HG02981 (cell line): ENCODE measurements around the gene JAG1.

ENCODE experiments used
- ATAC-seq: cut with Tn5 transposase; IDR thresholded peaks from one replicate; pipeline ENCODE4 v1.9.1; 2021; ENCODE audit warnings: mild to moderate bottlenecking, moderate library complexity; ENCODE audit not compliant: unreplicated experiment

Gene JAG1

DNA sequence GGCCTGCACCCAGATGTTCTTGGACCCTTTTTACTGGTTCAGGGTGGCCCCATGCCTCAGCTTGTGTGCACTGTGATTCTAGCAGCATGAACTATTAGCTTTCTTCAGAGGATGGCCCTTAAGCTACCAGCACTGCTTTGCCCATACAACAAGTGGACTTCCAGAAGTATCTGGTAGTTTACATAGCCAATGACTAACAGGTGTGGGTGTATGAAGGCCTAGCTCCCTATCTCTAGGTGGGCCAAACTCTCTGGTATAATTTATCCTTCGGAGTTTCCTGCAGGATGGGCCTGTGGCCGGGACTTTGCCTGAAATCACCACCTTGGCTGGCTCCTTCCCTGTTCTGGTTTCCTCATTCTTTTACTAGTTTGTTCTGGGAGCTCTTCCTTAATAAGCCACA is 26.1 kb upstream of the JAG1 start:
- no peak for ATAC-seq

DNA sequence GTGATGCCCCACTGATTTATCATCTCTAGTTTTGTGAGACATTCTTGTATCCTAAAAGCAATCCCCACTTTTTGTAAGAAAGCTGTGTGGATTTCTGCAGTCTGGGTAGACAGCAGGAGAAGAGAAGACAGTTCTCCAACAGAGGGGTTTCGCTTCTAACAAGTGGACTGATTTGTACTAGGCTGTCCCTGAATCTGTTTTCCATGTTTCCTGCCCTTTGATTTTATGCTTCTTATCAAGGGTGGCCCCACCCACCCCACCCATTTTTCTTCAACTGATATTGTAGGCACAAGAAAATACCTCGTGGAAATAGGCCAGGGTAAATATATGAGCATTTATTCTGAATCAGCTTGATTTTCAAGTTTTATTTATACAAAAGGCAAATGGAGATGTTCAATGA is 25.7 kb upstream of the JAG1 start:
- ATAC-seq: no peak

DNA sequence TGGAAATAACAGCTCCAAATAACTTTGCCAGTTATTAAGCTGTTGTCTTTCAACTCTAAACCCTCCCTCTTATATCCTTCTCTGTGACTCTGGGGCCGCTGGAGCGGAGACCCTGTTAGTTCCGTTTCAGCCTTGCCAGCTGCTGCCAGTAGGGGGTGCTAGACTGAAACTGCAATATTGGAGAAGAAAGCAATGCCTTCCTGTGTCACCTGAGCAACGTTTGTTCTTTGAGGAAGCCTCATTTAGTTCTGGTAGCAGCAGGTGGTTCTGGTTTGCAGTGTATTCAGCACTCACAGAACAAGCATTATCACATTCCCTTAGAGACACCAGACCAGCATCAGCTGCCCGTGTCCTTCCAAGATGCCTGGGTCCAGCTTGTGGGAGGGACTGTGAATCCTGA is 22.9 kb upstream of the JAG1 start:
- no peak for ATAC-seq

DNA sequence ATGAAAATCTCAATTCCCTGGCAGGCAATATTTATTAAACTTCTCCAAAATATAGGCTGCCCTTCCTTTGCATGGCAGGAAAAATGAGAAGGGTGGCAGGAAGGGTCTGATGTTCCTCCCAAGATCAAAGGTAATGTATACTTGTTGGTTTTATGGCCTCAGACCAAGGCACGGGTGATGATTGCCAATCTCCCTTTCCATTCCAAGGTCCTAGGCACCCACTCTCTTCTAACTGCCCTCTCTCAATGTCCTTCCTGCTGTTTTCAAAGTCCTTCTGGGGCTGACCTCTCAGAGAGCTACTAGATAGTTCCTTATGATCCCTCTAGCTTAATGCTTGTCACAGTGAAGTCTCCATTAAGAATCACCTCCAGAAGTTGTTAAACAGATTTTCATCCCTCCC is 15.6 kb upstream of the JAG1 start:
- no peak for ATAC-seq

DNA sequence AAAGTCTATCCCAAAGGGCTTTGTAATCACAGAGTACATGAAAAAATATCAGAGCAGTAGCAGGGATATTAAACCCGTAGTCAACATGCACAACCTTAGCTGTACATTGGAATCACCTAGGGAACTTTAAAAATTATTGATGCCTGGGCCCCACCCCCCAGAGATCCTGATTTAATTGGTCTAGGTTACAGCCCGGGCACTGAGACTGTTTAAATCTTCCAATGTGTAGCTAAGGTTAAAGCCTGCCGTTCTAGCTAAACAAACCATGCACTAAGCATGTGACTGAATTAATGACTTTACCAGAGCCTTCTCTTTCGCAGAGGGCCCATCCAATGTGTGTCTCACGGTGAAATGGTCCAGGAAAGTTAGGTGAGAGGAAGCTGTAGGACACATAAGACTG is 14.1 kb upstream of the JAG1 start:
- no peak for ATAC-seq

DNA sequence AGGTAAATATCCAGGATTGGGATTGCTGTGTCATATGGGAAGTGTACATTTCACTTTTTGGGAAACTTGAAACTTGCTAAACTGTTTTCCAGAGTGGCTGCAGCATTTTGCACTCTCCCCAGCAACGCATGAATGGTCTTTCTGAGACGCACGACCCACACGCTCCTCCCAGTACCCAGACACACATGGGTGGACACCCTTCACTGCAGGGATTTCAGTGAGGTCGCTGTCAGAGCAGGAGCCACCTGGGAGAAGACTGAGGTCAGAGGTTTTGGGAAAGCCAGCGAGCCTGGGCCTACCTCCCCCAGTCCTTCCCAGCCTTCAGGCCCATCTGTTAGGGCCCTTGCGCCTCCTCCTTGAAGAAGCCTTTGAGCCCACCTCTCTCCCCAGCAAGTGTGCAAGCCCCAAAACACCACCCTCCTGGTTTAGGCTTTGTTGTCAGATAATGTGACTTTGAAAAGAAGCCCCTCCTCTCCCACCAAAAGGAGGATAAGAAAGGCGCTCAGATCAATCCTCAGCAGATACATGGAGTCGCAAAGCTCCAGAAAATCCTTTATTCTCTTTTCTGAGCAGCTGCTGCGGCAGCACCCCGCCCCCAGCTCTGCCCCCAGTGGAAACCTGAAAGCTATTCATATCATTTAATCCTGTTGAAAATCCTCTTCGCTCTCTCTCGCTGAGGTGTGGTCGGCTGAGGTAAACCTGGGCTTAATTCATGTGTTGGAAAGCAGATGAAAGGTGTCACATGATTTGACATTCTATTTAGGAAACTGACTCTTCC is 12.7 kb upstream of the JAG1 start:
- no peak for ATAC-seq

DNA sequence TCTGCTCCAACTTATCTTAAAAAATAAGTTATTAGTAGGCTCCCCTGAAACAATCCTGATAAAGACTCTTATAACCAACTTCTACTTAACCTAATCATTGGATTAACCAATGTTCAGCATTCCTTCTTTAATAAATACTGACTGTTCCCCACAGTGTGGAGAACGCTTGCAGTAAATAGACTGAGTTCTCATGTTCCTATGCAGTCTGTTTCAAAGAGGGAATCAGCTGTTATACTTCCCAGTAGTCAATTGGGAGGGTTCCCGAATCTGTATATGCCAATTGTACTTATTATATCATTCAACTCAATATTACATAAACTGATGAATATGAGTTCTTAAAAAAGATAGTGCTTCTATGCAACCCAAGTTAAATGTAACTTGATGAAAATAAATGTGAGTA is 9.7 kb upstream of the JAG1 start:
- no peak for ATAC-seq

DNA sequence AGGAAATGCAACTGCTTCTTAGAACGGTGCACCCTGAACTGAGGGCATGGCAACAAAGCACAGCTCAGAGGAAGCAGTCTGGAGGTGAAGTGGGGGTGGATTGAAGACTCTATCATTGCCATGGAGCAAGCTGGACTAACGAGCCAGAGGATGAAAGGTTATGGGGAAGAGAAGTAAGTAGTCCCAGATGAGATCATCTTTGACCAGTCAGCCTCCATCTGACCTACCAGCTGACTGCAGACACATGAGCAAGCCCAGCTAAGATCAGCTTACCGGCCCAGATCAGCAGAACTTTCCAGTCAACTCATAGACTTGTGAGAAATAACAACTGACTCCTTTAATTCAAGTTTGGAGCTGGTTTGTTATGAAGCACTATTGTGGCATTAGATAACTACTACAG is 9.1 kb upstream of the JAG1 start:
- ATAC-seq: no peak

DNA sequence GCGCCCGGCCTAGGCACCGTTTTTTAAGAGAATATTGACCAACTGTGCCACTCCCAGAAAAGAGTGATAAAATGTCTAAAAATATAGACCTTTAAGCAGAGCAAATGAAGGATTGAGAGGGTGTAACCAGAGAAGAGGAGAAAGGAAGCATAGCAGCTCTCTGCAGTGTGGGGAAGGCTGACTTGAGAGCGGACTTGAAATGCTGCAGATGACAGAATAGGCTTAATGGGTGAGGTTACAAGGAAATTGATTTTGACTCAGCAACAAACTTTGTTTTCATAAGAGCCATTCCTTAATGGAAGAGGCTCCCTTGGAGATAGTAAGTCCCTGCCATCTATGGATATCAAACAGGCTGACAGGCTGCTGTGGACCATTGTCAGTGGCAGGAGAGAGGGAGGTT is 7.7 kb upstream of the JAG1 start:
- no peak for ATAC-seq

DNA sequence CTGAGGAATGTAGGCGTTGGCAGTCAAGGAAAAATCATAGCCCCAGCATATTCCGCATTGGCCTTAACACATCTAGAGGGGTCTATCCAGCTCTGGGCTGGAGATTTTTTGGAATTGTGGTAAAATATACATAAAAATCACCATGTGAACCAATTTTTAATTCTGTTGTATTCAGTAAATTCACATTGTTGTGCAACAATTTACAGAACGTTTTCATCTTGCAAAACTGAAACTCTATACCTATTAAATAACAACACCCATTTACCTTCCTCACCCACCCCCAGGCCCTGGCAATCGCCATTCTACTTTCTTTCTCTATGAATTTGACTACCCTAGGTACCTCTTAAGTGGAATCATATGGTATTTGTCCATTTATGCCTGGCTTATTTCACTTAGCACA is 6.8 kb upstream of the JAG1 start:
- no peak for ATAC-seq

DNA sequence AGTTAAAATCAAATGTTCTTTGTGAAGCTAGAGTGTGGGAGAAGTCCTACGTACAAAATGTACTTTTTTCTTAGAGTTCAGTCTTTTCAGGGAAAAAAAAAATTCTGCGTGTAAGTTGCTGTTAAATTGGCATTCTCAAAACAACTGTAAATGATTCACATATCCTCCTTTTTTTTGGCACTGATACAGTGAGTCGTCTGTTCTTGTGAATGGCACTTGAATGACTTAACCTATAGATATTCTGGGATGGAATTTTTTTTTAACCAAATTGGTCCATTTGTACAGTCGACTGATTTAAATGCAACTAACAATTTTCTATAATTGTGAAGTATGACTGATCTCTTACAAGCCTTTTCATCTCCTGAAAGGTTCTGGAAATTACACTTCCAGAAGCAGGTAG is 5.5 kb upstream of the JAG1 start:
- ATAC-seq: no peak

DNA sequence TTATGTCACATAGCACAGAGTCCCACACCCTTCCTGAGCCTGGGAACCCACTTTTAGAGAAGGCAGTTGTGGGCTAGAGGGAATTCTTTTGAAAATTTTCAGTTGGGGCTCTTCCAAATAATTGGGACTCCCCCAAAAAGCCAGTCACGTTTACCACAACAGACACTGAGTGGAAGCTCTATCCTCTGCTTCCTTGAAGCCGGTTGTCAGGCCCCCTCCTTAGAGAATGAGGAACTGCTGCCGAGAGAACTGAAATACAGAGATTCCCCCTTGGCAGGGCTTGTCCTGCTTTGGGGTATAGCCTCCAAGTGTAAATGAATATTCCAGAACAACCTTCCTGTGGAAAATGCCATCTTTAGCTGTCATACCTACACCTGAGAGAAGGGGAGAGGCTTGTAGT is 2.7 kb upstream of the JAG1 start:
- ATAC-seq: no peak

DNA sequence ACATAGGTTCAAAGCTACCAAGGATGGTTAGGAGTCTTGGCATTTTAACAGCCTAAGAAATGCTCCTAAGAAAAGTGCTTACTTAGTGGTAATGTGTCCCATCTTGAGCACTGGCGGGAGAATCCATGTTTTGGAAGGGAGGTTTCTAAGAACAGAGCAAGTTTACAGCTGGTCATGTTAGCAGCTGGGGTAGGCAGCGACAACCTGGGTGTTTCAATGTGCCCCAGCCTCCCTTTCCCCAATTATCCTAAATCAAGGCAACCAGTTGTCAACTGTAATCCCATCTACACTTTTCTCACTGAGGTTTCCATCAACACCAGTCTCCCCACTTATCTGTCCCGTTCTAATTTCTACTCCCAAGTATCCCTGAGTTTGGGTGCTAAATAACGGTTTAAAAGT is 1.6 kb upstream of the JAG1 start:
- no peak for ATAC-seq

DNA sequence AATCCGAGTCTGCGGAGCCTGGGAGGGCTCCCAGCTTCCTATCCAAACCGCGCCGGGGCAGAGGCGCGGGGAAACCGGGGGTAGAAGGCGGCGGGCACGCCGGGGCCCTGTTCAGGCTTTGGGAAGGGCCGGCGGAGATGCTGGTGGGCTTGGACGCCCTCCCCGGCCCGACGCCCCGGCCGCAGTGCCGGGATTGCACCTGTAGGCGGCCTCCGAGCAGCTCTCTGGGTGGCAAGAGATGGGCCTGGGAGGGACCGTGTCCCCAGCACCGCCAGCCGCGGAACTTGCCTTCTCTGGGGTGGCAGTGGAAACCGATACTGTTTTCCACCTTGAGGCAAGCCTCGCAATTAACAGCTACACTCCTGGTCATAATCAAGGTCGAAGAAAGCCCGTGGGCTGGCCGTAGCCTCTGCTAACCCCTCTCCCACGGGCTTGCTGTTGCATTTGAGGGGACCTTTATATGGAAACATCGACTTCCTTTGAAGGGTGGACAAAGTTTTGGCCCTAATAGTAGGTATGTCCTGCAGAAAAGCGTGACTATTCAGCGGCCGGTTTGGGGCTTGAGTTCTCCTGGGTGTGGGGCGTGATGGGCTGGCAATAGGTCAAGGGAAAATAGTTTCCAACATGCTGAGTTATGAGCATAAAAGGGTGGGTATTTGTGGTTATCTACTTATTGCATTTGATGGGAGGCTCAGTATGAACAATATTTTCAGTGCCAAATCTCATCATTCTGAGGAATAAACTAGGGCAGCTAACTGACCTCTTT is 1.1 kb upstream of the JAG1 start:
- ATAC-seq: peak; percentile 42

DNA sequence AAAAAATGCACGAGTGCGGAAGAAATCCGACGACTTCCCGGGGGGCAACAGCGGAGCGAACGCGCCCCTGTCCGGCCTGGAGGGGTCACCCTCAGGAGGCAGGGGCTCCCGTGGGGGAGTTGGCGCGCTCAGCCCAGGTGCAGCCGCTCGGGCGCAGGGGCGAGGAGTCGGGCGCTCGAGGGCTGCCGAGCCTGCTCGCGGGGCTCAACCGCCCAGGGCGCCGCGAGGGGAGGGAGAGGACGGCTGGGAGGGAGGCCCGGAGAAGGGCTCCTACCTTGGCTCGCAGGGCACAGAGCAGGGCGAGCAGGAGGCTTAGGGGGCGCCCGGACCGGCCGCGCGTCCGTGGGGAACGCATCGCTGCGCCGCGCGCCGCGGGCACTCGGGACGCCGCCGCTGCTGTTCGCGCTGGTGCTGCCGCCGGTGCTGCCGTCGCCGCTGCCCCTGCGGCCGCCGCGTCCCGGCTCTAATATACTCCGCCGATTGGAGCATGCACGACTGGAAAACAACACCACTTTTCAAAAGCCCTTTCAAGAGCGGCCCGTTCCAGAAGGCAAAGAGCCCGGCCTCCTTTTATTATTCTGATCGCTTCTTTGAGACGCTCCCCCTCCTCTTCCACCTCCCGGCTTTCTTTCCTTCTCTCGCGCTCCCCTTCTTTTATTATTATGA is 490 bp downstream of the JAG1 start:
- no peak for ATAC-seq

DNA sequence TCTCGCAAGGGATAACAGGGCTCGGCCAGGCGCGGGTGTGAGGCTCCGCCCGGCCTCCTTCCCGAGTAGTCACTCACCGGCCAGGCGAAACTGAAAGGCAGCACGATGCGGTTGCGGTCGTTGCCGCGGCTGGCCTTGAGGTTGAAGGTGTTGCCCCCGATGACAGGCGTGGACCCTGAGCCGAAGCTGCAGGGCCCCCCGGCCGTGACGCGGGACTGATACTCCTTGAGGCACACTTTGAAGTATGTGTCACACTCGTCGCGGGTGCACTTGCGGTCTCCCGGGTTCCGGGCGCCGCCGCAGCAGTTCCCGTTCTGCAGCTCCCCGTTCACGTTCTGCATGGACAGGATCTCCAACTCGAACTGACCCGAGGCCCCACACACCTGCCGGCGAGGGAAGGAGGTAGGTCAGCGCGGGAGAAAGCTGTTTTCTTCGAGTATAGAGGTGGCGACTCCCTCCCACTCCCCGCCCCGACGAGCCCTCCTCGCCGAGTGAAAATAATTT is 1.1 kb downstream of the JAG1 start:
- ATAC-seq: no peak

DNA sequence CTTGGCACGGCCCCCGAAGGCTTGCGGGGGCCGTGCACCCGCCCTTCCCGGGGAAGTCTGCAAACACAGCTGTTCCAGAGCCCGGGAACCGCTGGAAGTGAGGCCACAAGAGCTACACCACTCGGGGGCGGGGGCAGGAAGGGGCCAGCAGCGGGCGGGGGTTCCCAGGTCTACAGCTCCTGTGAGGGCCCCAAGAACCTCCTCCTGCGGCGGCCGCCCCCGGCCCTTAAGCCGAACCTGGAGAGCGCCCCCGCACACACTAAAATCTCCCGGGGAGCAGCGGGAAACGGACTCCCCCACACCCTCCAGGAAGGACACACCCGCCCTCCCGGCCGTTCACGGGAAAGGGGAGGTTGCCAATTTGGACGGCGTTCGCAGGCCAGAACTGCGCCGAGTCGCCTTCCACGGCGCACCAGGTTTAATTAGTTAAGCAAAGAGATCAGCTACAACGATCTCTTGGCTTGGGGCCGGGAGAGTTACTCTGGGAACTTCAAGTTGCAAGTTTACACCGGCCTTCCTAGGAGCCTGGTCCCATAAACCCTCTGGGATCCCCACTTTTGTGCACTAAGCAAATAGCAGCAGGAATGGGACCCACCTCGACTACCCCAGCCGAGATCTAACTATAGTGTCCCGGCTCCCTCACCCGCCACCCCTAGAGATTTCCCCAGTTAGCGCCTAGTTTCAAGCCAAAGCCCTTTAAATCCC is 1.7 kb downstream of the JAG1 start:
- no peak for ATAC-seq

DNA sequence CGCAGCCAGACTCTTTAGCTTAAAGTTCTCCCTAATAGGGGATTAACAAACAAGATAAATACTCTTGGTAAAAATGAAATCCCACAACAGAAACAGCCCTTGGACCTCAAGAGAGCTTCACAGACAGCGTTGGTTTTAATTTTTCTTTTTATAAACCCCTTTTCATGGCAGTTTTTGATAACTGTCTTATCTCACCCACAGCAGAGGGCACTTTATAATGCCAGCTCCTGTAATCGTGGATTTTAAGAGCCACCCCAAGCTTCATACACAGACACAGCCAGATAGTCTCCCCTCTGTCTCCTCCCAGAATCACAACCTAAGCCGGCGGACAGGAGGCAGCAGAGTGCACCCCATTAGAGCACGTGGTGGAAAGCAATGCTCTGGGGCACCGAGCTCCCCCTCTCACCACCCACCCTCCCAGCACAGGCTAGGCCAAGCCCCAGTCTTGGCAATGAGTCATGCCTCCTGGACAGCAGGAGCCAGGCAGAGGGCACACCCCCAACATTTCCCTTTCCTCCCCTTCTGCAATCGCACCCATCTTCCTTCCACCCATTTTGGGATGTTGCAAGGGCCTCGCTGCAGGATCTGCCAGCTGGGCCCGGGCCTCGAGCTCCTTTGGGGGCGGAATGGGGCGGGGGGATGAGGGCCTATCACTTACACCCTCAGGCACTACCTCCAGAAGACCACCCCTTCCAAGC is 2.4 kb downstream of the JAG1 start:
- ATAC-seq: peak; percentile 33

DNA sequence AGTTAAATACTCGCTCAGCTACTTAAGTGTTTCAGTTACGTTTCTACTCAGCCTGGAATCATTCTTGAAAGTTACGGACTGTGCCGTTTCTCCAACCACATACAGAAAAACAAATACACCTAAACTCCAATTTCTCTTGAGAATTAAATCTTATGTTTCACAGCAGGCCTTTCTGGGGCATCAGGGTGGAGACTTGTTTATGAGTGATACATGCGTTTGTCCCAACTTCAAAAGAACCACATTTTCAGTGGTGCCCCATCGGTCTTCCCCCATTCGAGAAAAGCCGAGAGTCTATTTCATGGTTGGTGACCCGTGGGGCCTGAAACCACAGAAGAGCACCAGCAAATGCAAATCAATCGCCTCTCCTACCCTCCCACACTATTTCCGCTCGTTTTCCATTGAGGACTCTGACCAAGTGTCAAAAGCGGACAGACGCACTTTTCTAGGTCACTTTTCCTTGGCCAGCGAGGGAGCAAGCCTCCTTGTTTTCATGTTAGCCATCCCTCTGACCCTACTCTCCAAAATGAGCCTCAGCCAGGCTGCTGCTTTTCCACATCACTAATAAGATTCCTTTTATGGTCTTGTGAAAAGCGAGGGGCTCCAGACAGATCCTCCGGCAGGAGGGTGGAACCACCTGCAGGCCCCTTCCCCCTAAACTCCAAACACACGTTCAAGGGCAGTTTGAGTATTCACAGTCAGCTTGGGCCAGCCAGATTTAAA is 3.1 kb downstream of the JAG1 start:
- peak; percentile 11 for ATAC-seq

DNA sequence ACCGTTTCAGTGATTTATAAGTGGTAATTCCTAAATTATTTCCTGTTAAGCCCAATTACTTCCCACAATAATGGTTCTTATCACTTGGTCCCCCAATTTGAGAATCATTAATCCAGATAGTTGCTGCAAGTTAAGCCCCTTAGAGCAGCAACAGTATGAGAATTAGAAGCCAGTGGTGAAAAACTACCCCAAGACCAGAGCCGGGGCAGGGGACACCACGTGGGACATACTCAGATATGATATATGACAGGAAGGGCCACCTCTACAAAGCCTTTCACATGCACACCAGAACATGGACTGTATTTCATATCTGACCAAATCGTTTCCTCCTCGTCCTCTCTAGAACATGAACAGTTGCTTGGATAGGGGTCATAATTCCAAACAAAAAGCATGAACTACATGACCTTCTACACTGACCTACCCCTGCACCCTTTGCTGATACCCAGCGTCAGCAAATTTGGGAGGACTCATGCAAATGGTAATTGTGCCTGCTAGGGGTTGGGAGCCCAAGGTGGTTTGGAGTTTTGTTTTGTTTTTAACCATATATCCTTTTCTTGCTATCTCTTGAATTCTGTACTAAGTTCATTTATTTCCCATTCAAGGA is 3.9 kb downstream of the JAG1 start:
- ATAC-seq: no peak
